Measurements from ENCODE around the gene CD300E.

Gene CD300E

DNA sequence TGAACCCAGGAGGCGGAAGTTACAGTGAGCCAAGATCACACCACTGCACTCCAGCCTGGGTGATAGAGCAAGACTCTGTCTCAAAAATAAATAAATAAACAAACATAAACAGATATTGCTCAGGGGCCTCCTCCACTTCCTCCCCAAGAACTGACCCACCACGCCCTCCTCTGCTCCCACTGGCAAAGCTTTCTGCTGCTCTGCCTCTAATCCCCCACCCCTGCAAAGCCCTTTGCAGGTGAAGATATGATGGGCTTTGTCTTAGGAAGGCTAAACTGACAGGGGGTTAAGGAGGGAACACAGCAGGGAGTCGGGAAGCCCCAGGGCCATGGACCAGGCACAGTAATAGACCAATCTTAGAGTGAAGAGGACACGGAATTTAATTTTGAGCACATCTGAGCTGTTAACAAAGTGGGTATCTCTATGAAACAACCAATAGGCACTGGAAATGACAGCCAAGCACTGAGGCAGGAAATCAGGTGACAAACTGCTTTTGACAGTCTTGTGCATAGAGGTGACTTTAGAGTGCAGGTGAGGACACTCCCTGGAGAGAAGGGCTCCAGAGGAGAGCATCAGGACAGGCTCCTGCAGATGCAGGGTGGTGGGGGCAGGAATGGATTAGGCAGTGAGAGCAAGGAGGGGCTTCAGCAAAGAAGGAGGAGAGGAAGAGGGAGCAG, 25.1 kb downstream of the CD300E start:
- Histone ChIP-seq H3K4me3 (ENCODE audit: low read length) (no peak overlapping the region), H3K4me2 (ENCODE audit: low read length) (no peak overlapping the region), H3K9me3 (ENCODE audit: insufficient read depth, low read length) (no peaks in the 10 kb centered on the region), H3K27me3 (ENCODE audit: low read depth, low read length) (peaks cover 31% of the 10 kb centered on the region), H3K27ac (ENCODE audit: low read length) (no peak overlapping the region), H4K20me1 (ENCODE audit: insufficient read depth, low read length) (no peaks in the 10 kb centered on the region), H2AFZ (ENCODE audit: low read depth, low read length) (no peak overlapping the region), H3K4me1 (ENCODE audit: low read length) (peaks cover 25% of the 10 kb centered on the region), H3K79me2 (ENCODE audit: low read length) (no peaks in the 10 kb centered on the region), H3K9ac (ENCODE audit: low read length) (no peak overlapping the region), H3K36me3 (replicated peaks; ENCODE audit: low read depth, low read length) (no peaks in the 10 kb centered on the region)
- no peak for TF ChIP-seq EZH2phosphoT487 (IDR thresholded peaks at IDR 0.05; ENCODE audit: low read depth)
- TF ChIP-seq, protein P1, sequence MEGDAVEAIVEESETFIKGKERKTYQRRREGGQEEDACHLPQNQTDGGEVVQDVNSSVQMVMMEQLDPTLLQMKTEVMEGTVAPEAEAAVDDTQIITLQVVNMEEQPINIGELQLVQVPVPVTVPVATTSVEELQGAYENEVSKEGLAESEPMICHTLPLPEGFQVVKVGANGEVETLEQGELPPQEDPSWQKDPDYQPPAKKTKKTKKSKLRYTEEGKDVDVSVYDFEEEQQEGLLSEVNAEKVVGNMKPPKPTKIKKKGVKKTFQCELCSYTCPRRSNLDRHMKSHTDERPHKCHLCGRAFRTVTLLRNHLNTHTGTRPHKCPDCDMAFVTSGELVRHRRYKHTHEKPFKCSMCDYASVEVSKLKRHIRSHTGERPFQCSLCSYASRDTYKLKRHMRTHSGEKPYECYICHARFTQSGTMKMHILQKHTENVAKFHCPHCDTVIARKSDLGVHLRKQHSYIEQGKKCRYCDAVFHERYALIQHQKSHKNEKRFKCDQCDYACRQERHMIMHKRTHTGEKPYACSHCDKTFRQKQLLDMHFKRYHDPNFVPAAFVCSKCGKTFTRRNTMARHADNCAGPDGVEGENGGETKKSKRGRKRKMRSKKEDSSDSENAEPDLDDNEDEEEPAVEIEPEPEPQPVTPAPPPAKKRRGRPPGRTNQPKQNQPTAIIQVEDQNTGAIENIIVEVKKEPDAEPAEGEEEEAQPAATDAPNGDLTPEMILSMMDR (IDR thresholded peaks at IDR 0.05; ENCODE audit: low read depth, low read length), result no peak

DNA sequence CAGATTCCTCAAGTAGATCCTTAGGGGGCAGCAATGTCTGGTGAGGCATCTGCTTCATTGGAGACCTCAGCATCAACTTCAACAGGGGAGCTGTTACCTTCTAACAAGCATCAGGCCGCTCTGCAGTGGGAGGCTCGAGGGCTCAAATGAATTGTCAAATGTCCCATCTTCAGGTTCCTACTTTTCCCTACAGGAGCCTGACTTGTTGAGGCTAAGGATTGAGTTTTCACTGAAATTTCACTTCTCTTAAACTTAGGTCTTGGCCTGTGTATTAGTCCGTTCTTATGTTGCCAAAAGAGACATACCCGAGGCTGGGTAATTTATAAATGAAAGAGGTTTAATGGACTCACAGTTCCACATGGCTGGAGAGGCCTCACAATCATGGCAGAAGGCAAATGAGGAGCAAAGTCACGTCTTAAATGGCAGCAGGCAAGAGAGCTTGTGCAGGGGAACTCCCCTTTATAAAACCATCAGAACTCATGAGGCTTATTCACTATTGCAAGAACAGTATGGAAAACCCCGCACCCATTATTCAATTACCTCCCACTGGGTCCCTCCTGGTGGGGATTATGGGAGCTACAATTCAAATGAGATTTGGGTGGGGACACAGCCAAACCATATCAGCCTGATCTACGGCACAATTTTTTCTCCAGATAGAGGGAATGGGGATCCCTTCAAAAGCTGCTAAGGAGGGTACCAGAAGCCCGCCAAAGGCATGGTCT, 26.3 kb downstream of the CD300E start:
- no peaks in the 10 kb centered on the region for H3K79me2 ChIP-seq (ENCODE audit: low read length)
- H3K27me3 ChIP-seq (ENCODE audit: low read depth, low read length), result peaks cover 23% of the 10 kb centered on the region; the same call in 1 of the 2 replicates
- no peak overlapping the region for H3K9ac ChIP-seq (ENCODE audit: low read length)
- TF ChIP-seq EZH2phosphoT487 (IDR thresholded peaks at IDR 0.05; ENCODE audit: low read depth), result no peak
- TF ChIP-seq, protein P1 (IDR thresholded peaks at IDR 0.05; ENCODE audit: low read depth, low read length), result no peak
- no peak overlapping the region; the same call in 1 of the 2 replicates for H3K27ac ChIP-seq (ENCODE audit: low read length)
- no peak overlapping the region for H2AFZ ChIP-seq (ENCODE audit: low read depth, low read length)
- H3K4me1 ChIP-seq (ENCODE audit: low read length), result peaks cover 29% of the 10 kb centered on the region
- H3K4me2 ChIP-seq (ENCODE audit: low read length), result no peak overlapping the region
- H4K20me1 ChIP-seq (ENCODE audit: insufficient read depth, low read length), result no peaks in the 10 kb centered on the region
- no peaks in the 10 kb centered on the region for H3K36me3 ChIP-seq (replicated peaks; ENCODE audit: low read depth, low read length)
- no peak overlapping the region for H3K4me3 ChIP-seq (ENCODE audit: low read length)
- H3K9me3 ChIP-seq (ENCODE audit: insufficient read depth, low read length), result no peaks in the 10 kb centered on the region

DNA sequence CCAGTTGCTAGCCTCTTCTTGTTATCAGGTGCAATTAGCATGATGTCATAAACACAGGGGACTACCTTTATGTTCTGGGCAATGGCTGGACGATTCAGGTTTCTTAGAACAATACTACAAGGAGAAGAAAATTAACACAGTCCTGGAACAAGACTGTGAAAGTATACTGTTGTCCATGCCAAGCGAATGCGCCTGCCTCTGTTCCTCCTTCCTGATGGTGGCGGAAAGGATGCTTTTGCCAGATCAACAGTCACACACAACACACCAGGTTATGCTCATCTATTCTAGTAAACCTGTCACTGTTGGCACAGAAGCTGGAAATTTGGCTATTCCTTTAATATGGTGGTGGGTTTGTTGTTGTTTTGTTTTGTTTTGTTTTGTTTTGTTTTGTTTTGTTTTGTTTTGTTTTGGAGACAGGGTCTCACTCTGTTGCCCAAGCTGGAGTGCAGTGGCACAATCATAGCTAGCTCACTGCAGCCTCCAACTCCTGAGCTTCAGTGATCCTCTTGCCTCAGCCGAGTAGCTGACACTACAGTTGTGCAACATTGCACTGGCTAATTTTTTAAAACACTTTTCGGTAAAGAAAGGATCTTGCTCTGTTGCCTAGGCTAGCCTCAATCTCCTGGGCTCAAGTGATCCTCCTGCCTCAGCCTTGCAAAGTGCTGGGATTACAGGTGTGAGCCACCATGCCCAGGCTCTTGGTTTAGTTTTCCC, 28.3 kb downstream of the CD300E start:
- peaks cover 34% of the 10 kb centered on the region for H3K4me1 ChIP-seq (ENCODE audit: low read length)
- no peak overlapping the region for H3K4me2 ChIP-seq (ENCODE audit: low read length)
- H3K9me3 ChIP-seq (ENCODE audit: insufficient read depth, low read length), result no peaks in the 10 kb centered on the region
- TF ChIP-seq, protein P1 (IDR thresholded peaks at IDR 0.05; ENCODE audit: low read depth, low read length), result no peak
- no peak for TF ChIP-seq EZH2phosphoT487 (IDR thresholded peaks at IDR 0.05; ENCODE audit: low read depth)
- no peak overlapping the region for H3K4me3 ChIP-seq (ENCODE audit: low read length)
- H2AFZ ChIP-seq (ENCODE audit: low read depth, low read length), result no peak overlapping the region
- H4K20me1 ChIP-seq (ENCODE audit: insufficient read depth, low read length), result no peaks in the 10 kb centered on the region
- no peaks in the 10 kb centered on the region for H3K79me2 ChIP-seq (ENCODE audit: low read length)
- no peaks in the 10 kb centered on the region for H3K36me3 ChIP-seq (replicated peaks; ENCODE audit: low read depth, low read length)
- no peak overlapping the region for H3K27ac ChIP-seq (ENCODE audit: low read length)
- peaks cover 20% of the 10 kb centered on the region; the same call in 1 of the 2 replicates for H3K27me3 ChIP-seq (ENCODE audit: low read depth, low read length)
- no peak overlapping the region for H3K9ac ChIP-seq (ENCODE audit: low read length)

Data from OCI-LY3 (cell line).